Activated CD4-positive, CD25-positive, alpha-beta regulatory T cell (primary cell): ENCODE measurements around the gene DNAJC27.

Source experiments
- DNase-seq, 4 experiments: peaks; one replicate each; lab custom pipeline; 2025; lab: John Stamatoyannopoulos, UW

DNAJC27 gene

DNA sequence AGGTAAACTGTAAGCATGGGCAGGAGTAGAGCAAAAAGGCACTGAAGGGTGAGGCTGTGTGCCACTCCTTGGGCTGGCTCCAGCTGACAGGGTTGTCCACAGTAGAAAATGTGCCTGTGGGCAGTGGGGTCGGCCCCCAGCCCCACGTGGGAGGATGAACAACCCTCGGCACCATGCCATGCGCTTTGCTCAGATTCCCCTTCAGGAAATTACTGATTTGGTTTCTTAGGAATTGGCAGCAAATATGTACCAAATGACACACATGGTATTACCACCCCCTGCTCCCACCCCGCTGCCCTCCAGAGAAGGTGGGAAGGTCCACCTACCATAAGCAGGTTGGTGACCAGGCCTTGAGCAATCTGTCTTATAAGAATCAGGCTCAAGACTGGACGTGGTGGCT, 65.3 kb downstream of the DNAJC27 start:
- no peak for DNase-seq

DNA sequence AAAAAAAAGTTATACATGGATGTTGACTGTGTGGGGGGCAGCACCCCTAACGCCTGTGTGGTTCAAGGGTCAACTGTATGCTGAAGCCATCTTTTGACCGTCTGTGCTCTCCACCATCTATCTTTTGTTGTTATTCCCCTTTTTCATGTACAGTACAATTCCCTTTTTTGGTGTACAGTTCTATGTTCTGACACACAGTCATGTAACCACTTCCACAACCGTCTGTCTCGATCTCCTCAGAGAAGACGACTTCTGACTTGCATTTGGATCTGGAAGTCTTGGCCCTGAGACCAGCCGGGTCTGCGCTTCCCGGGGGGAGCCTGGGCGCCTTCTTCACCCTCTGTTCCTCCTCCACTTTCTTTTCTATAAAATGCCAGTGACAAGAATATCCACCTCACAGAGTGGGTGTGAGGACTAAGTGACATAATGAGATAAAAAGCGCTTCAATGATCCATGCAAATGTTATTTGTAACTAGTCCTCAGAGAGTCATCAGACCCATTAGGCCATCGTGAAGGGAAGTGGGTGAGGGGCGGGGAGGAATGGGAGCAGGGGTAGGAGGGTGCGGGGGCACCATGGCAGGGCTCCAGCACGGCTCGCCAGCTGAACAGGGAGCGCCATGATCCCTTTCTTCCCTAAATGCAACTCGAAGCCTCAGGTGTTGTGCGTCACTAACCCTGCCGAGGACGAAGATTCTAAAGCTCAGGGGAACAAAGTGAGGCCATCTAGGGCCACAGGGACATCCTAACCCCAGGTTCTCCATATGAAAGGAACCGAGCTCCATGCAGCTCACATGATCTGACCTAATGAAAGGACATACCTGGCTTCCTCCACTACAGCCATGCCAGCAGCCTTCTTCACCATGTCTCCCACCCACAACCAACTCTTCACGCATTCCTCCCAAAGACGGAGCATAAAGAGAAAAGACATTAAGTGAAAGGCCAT, 68.3 kb downstream of the DNAJC27 start:
- DNase-seq = no peak

DNA sequence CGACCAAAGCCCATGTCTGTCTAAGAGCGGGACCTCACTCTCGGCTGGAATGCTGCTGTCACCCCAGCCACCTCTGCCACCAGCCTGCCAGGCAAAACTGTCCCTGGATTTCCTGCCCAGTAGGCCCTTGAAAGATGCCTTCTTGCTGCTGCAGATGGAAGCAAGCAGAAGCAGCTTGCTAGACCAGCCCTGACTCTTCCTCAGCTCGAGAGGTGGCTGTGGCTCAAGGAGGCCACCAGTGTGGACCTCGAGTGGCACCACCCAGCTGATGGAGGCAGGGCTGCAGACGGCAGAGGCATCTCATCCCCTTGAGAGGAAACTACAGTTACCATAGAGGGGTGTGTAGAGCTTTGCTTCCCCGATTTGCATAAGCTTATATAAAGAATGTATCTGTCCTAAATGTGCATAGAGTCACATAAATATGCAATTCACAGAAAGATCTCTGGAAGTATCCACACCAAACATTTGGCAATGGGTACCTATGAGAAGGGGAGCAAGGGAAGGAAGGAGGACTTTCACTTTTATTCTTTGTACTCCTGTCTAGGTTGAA, 72.3 kb downstream of the DNAJC27 start:
- no peak for DNase-seq

DNA sequence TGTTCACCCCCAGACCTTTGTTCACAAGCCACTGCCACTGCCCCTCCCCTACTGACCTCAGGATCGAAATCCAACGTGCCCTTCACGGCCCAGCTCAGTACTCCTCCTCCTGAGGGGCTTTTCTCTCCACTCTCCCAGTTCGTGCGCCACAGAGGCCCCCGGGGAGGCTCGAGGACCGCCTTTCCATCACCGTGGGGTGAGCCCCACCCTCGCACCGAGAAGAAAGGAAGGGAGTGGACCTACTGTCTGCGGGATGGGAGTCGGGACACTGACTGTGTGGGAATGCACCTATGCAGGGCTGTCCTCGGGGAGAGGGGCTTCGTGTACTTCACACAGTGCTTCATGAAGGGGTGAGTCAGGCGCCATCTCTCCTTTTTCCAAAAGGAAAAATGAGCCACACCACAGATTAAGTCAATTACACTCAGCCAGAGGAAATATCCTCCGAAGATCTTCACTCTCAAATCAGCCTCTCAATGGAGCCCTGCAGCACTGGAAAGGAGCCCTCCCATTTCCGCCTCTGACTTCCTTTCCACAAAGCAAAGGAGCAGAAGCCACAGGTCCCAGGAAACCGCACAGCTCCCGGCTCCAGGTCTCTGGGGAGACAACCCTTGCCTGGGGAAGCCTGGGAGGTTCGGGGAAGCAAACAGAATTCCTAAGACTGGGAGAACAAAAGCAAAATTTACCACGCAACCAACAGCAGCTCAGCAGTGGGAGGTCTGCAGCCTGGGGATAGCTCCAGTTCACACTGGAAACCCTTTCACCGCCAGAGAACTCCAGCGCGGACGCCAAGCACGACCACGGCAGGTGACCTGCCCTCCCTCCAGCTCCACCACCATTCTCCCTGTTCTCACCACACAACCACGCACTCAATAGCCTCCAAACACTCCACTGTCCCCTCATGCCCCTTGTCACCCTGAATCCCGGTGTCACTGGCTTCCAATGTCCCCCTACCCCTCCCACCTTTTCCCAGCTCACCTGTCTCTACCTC, 73.3 kb downstream of the DNAJC27 start:
- DNase-seq = no peak

GRCh38 chr2:24894750-24895149, 77.0 kb downstream of the DNAJC27 start:
- no peak for DNase-seq

DNA sequence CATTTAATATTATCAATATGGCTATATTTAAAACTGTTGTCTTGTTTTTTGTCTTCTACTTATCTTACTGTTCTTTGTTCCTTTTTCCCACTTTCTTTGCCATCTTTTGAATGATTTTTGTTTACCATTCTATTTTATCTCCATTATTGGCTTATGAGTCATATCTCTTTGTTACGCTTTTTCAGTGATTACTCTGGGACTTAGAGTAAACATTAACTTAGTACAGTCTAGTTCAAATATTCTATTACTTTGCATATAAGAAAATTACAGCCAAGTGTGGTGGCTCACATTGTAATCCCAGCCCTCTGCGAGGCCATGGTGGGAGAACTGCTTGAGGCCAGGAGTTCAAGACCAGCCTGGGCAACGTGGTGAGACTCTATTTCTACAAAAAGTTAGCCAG, 77.8 kb downstream of the DNAJC27 start:
- DNase-seq = no peak
